Measurements from ENCODE around the gene TRAPPC12. TPM values are rescaled to one million over a fixed set of nuclear protein-coding genes. Genes with fewer than 3 reads are reported as not detected.
"Not testable (repeated sequence)": the region's sequence is repeated elsewhere in the genome, so short reads cannot be mapped to it uniquely, and the experiment has no call there.

Gene TRAPPC12
- total and polyA plus RNA-seq, 8 donors = 35.2 to 97.5 (median 40.9) TPM

GRCh38 chr2:3513026-3513810, 133.7 kb downstream of the TRAPPC12 start:
- Histone ChIP-seq H3K27ac (no peak overlapping the region), H3K27me3 (no peaks in the 10 kb centered on the region), H3K36me3 (peaks cover 0 to 31% (median 7%) of the 10 kb centered on the region in 3 donors), H3K9me3 (no peaks in the 10 kb centered on the region), H3K4me1 (peaks cover 0 to 7% (median 0%) of the 10 kb centered on the region in 3 donors), H3K4me3 (no peak overlapping the region)
- FAIRE-seq (no peak), ATAC-seq (no peak), DNase-seq (no peak)
- TF ChIP-seq, protein P1, sequence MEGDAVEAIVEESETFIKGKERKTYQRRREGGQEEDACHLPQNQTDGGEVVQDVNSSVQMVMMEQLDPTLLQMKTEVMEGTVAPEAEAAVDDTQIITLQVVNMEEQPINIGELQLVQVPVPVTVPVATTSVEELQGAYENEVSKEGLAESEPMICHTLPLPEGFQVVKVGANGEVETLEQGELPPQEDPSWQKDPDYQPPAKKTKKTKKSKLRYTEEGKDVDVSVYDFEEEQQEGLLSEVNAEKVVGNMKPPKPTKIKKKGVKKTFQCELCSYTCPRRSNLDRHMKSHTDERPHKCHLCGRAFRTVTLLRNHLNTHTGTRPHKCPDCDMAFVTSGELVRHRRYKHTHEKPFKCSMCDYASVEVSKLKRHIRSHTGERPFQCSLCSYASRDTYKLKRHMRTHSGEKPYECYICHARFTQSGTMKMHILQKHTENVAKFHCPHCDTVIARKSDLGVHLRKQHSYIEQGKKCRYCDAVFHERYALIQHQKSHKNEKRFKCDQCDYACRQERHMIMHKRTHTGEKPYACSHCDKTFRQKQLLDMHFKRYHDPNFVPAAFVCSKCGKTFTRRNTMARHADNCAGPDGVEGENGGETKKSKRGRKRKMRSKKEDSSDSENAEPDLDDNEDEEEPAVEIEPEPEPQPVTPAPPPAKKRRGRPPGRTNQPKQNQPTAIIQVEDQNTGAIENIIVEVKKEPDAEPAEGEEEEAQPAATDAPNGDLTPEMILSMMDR (IDR thresholded peaks at IDR 0.05) = no peak
- 88 to 92% methylated on average over 3 of the region's 3 CpGs for WGBS, 2 donors
- intact Hi-C loops (cut with DNase I) = no loop called here

GRCh38 chr2:3515438-3515837, 135.9 kb downstream of the TRAPPC12 start:
- WGBS, 2 donors = 83 to 90% methylated on average over 5 of the region's 5 CpGs
- peaks cover 0 to 27% (median 7%) of the 10 kb centered on the region in 3 donors for H3K36me3 ChIP-seq
- H3K4me3 ChIP-seq; intact Hi-C loops (cut with DNase I); H3K4me1 ChIP-seq; DNase-seq; H3K27ac ChIP-seq; ATAC-seq; H3K9me3 ChIP-seq; H3K27me3 ChIP-seq; FAIRE-seq: not testable (repeated sequence)

DNA sequence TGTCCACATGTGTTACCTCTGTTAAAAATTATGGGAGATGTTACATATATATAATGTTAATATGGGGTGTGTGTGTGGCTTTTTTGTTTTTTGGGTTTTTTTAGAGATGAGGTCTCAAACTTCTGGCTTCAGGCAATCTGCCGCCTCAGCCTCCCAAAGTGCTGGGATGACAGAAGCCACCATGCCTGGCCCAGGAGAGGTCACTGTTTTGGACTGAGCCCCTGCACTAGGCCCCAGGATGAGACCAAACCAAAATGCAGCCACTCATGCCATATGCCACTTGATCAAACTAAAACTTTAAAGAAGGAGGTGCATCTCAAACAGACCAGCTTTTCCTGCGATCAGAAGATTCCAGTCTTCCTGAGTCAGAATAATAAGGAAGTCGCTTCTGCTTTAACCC, 137.3 kb downstream of the TRAPPC12 start:
- Histone ChIP-seq H3K4me3 (no peak overlapping the region), H3K9me3 (no peaks in the 10 kb centered on the region), H3K27me3 (no peaks in the 10 kb centered on the region), H3K4me1 (peaks cover 0 to 7% (median 5%) of the 10 kb centered on the region in 3 donors), H3K36me3 (peaks cover 0 to 20% (median 3%) of the 10 kb centered on the region in 3 donors), H3K27ac (no peak overlapping the region)
- ATAC-seq = no peak
- TF ChIP-seq, protein P1 (IDR thresholded peaks at IDR 0.05) = no peak
- no peak for DNase-seq
- intact Hi-C loops (cut with DNase I) = no loop called here
- 95 to 98% methylated on average over 3 of the region's 3 CpGs for WGBS, 2 donors
- no peak for FAIRE-seq

DNA sequence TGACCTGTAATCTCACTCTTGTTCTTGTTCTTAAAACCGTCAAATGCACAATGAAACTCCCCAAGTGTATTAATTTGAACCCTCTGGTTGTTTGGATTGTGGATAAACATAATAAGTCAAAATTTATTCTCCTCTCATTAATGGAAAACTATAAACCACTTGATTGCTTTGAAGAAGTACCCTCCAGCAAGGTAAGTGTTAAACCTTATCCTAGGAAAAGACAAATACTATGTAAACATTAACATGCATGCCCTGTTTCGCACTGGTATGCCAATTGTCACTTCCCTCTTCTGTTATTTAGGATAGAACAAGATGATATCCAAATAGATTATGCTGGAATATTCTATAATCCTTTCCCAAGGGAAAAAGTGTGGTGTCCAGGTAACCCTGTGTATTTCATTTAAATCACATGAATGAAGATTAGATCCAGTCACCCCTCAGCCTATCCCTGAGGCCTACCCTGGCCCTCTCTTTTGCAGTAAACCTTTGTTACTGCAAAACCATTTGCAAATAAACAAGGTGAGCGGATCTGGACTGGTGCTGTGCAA, 138.5 kb downstream of the TRAPPC12 start:
- no peaks in the 10 kb centered on the region for H3K27me3 ChIP-seq
- peaks cover 0 to 9% (median 0%) of the 10 kb centered on the region in 3 donors for H3K36me3 ChIP-seq
- peak overlapping the region; percentile 69 to 86 (median 79) for H3K4me3 ChIP-seq
- FAIRE-seq (no peak), DNase-seq (no peak), ATAC-seq (no peak)
- no peaks in the 10 kb centered on the region for H3K9me3 ChIP-seq
- peaks cover 0 to 10% (median 5%) of the 10 kb centered on the region in 3 donors for H3K4me1 ChIP-seq
- TF ChIP-seq, protein P1 (IDR thresholded peaks at IDR 0.05) = no peak
- intact Hi-C loops (cut with DNase I) = no loop called here
- 23 to 25% methylated on average over 3 of the region's 3 CpGs for WGBS, 2 donors
- peak overlapping the region; percentile 96 to 100 (median 99) for H3K27ac ChIP-seq

DNA sequence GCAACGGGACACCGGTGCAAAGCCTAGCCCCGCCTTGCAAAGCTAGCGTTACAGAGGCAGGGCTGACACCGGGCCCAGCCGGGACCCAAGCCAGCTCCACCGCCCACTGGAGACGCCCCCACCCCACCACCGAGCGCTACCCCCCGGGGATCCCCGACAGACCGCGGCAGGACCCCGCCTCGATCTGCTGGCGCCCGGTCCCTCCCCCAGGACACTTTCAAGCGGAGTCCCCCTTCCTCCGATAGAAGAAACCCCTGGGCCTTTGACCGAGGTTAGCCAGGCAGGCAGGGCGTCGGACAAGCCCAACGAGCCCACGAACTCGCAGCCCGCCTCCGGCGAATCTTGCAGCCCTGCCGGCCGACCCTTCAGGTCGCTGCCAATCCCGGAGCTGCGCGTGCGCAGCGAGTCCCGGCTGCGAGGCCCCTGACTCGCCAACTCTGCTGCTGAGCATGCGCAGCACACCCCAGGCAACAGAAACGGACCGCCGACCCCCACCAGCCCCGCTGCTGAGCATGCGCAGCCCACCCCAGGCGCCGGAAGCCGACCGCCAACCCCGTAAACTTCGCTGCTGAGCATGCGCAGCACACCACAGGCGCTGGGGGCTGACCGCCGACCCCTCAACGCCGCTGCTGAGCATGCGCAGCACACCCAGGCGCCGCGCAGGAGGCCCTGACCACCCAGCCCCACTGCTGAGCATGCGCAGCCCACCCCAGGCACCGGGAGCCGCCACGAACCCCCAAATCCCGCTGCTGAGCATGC, 139.2 kb downstream of the TRAPPC12 start:
- Histone ChIP-seq H3K9me3 (no peaks in the 10 kb centered on the region), H3K27me3 (no peaks in the 10 kb centered on the region), H3K4me1 (peaks cover 0 to 17% (median 10%) of the 10 kb centered on the region in 3 donors), H3K27ac (peak overlapping the region; percentile 96 to 100 (median 99)), H3K4me3 (peak overlapping the region; percentile 69 to 86 (median 79)), H3K36me3 (peaks cover 0 to 2% (median 0%) of the 10 kb centered on the region in 3 donors)
- ATAC-seq (peak; percentile 84 to 94 (median 92)), DNase-seq (peak; percentile 97 to 100 (median 99)), FAIRE-seq (no peak)
- WGBS, 2 donors = 0 to 1% methylated on average over 58 to 67 of the region's 67 CpGs
- TF ChIP-seq, protein P1 (IDR thresholded peaks at IDR 0.05) = no peak
- intact Hi-C loops (cut with DNase I) = no loop called here
